Hepatocyte (in vitro differentiated cells): Measurements from ENCODE around the gene ABI3BP. TPM values are rescaled to one million over a fixed set of nuclear protein-coding genes. Genes with fewer than 3 reads are reported as not detected.

Source experiments
- DNase-seq: peaks from one replicate; pipeline ENCODE4 v3.0.0-alpha.2; 2016; ENCODE audit warnings: low spot score
- H2AFZ ChIP-seq: fragments of 200-600 bp; sonication (generic); 2 replicates; pipeline ENCODE4 v1.6.0; 2016; ENCODE audit warnings: antibody characterized with exemption, mild to moderate bottlenecking
- H3K27ac ChIP-seq: fragments of 200-600 bp; sonication (generic); 2 replicates; pipeline ENCODE4 v1.5.1; 2016; ENCODE audit warnings: mild to moderate bottlenecking
- H3K27me3 ChIP-seq: fragments of 200-600 bp; sonication (generic); 2 replicates; pipeline ENCODE4 v1.6.1; 2016
- H3K36me3 ChIP-seq: fragments of 200-600 bp; sonication (generic); replicated peaks from 2 replicates; pipeline ENCODE4 v1.5.1; 2016; ENCODE audit warnings: low read depth; ENCODE audit not compliant: insufficient read depth
- H3K4me1 ChIP-seq: fragments of 200-600 bp; sonication (generic); 2 replicates; pipeline ENCODE4 v1.5.1; 2016; ENCODE audit warnings: mild to moderate bottlenecking, moderate library complexity; ENCODE audit not compliant: insufficient read depth
- H3K4me2 ChIP-seq: fragments of 200-600 bp; sonication (generic); 2 replicates; pipeline ENCODE4 v1.6.0; 2016
- H3K4me3 ChIP-seq: fragments of 200-600 bp; sonication (generic); 2 replicates; pipeline ENCODE4 v1.5.1; 2016; ENCODE audit warnings: mild to moderate bottlenecking
- H3K79me2 ChIP-seq: fragments of 200-600 bp; sonication (generic); 2 replicates; pipeline ENCODE4 v1.6.0; 2017; ENCODE audit warnings: mild to moderate bottlenecking
- H3K9me2 ChIP-seq: fragments of 200-600 bp; sonication (generic); replicated peaks from 2 replicates; pipeline ENCODE4 v1.6.0; 2017; ENCODE audit warnings: mild to moderate bottlenecking; ENCODE audit not compliant: insufficient read depth
- H3K9me3 ChIP-seq: fragments of 200-600 bp; sonication (generic); 2 replicates; pipeline ENCODE4 v1.5.1; 2016; ENCODE audit warnings: low read depth, mild to moderate bottlenecking
- H4K20me1 ChIP-seq: fragments of 200-600 bp; sonication (generic); 2 replicates; pipeline ENCODE4 v1.6.0; 2016; ENCODE audit warnings: mild to moderate bottlenecking; ENCODE audit not compliant: insufficient read depth, poor library complexity, severe bottlenecking
- CTCF ChIP-seq: fragments of 200-600 bp; sonication (generic); IDR thresholded peaks from 2 replicates; pipeline ENCODE4 v1.5.1; 2016; ENCODE audit warnings: antibody characterized with exemption, mild to moderate bottlenecking; ENCODE audit not compliant: poor library complexity
- EZH2 ChIP-seq: fragments of 200-600 bp; sonication (generic); IDR thresholded peaks from 2 replicates; pipeline ENCODE4 v1.6.1; 2016; ENCODE audit warnings: antibody characterized with exemption, mild to moderate bottlenecking, borderline replicate concordance
- EZH2phosphoT487 ChIP-seq: fragments of 200-600 bp; sonication (generic); IDR thresholded peaks from one replicate; pipeline ENCODE4 v1.6.1; 2018; ENCODE audit warnings: antibody characterized with exemption, mild to moderate bottlenecking, low read depth, moderate library complexity; ENCODE audit not compliant: unreplicated experiment, severe bottlenecking
- WGBS: methylation state at CpG from one replicate; pipeline ENCODE4 v1.1.6; 2016; ENCODE audit warnings: low lambda C conversion rate; ENCODE audit errors: missing lambda C conversion rate; 5-methylcytosine and 5-hydroxymethylcytosine counted together
- polyA plus RNA-seq: library from polyadenylated mRNA; unstranded; fragments of >200 nt; fragmentation: Nextera tagmentation; extraction: Ambion mirVana; gene quantifications from 2 replicates; pipeline ENCODE4 v1.2.1, GENCODE V29; 2016
- total RNA-seq: library from RNA; depleted of rRNA; stranded (reverse); fragments of >200 nt; gene quantifications from 2 replicates; pipeline ENCODE4 v1.2.3, GENCODE V29; 2014

The ABI3BP gene
- total and polyA plus RNA-seq, 2 experiments from 2014 or later, result 10.4 to 18.6 TPM

GRCh38 chr3:100882571-100882984 is 110.6 kb downstream of the ABI3BP start:
- no peaks in the 10 kb centered on the region for H3K79me2 ChIP-seq
- no peaks in the 10 kb centered on the region for H3K9me2 ChIP-seq
- 64% methylated on average over 1 of the region's 1 CpG for WGBS
- TF ChIP-seq CTCF (no peak), EZH2 (no peak), EZH2phosphoT487 (no peak)
- H3K36me3 ChIP-seq, result no peaks in the 10 kb centered on the region
- H3K4me3 ChIP-seq, result no peak overlapping the region
- no peak overlapping the region for H3K27ac ChIP-seq
- no peaks in the 10 kb centered on the region for H3K27me3 ChIP-seq
- no peak overlapping the region for H2AFZ ChIP-seq
- no peak for DNase-seq
- no peaks in the 10 kb centered on the region for H3K9me3 ChIP-seq
- H3K4me1 ChIP-seq, result no peaks in the 10 kb centered on the region
- H4K20me1 ChIP-seq, result no peaks in the 10 kb centered on the region
- no peak overlapping the region for H3K4me2 ChIP-seq

DNA sequence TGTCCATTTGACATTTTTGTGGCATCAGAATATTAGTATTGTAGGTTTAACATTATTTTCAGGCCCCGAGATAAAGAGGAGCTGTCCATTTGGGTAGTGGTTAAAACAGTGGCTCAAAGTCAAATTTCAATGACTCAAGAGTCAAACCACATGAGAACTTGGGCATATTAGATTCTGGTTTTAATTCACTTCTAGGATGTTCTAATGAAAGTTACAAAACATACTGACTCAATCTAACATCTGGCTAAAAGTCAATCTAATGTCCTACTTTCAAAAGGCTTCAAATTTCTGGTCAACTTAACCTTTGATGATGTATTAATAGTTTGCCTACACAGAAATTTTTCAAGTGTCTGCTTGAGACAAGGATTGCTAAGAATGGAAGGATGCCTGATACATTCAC is 112.4 kb downstream of the ABI3BP start:
- DNase-seq, result no peak
- no peaks in the 10 kb centered on the region for H3K9me3 ChIP-seq
- H3K79me2 ChIP-seq, result no peaks in the 10 kb centered on the region
- H3K27me3 ChIP-seq, result no peaks in the 10 kb centered on the region
- WGBS, result 100% methylated on average over 1 of the region's 1 CpG
- no peak overlapping the region for H3K4me2 ChIP-seq
- H3K4me3 ChIP-seq, result no peak overlapping the region
- TF ChIP-seq EZH2 (no peak), EZH2phosphoT487 (no peak), CTCF (no peak)
- no peaks in the 10 kb centered on the region for H4K20me1 ChIP-seq
- H3K9me2 ChIP-seq, result no peaks in the 10 kb centered on the region
- no peak overlapping the region for H2AFZ ChIP-seq
- H3K36me3 ChIP-seq, result no peaks in the 10 kb centered on the region
- H3K27ac ChIP-seq, result no peak overlapping the region
- H3K4me1 ChIP-seq, result no peaks in the 10 kb centered on the region

- DNase-seq, result no peak
- Histone ChIP-seq H3K4me3 (no peak overlapping the region), H3K4me2 (no peak overlapping the region), H3K79me2 (no peaks in the 10 kb centered on the region), H4K20me1 (no peaks in the 10 kb centered on the region), H3K27me3 (no peaks in the 10 kb centered on the region), H3K9me3 (no peaks in the 10 kb centered on the region), H3K36me3 (no peaks in the 10 kb centered on the region), H3K9me2 (no peaks in the 10 kb centered on the region), H3K27ac (no peak overlapping the region), H3K4me1 (no peaks in the 10 kb centered on the region), H2AFZ (no peak overlapping the region)
- TF ChIP-seq EZH2phosphoT487 (no peak), CTCF (no peak), EZH2 (no peak)
- 68% methylated on average over 7 of the region's 7 CpGs for WGBS
Observed at GRCh38 chr3:100880072-100880471, 113.1 kb downstream of the ABI3BP start.

DNA sequence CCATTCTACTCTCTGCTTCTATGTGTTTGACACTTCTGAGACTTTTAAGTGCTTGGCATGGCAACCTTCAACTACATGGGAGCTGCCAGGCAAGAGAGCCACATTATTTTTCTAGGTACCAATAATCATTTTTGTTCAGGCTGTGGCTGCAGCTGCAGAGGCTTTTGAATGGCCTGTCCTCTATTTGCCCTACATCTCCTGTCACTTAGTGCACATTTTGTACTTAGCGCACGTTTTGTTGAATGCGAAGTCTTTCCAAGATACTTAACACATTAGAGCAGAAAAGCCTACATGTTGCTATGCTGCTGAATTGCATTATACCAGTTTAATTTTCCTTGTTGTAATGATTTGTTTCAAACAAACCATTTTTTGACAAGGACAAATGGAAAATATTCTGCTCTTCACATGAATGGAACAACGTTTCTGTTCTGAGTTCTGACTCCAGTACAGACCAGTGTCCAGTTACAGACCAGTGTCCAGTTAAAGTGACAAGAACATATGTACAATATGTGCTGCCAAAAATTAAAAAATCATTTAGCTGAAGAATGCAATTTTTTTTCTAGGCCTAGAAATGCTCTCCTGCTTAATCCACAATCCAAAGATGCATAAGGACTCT is 113.9 kb downstream of the ABI3BP start:
- Histone ChIP-seq H3K9me3 (no peaks in the 10 kb centered on the region), H3K9me2 (no peaks in the 10 kb centered on the region), H3K27ac (no peak overlapping the region), H3K79me2 (no peaks in the 10 kb centered on the region), H2AFZ (no peak overlapping the region), H3K36me3 (no peaks in the 10 kb centered on the region), H3K4me1 (no peaks in the 10 kb centered on the region), H3K4me3 (no peak overlapping the region), H3K27me3 (no peaks in the 10 kb centered on the region), H3K4me2 (no peak overlapping the region), H4K20me1 (no peaks in the 10 kb centered on the region)
- TF ChIP-seq EZH2phosphoT487 (no peak), CTCF (no peak), EZH2 (no peak)
- 64% methylated on average over 4 of the region's 4 CpGs for WGBS
- no peak for DNase-seq
